ENCODE data around the gene SEMA6A. TPM values are rescaled to one million over a fixed set of nuclear protein-coding genes. Genes with fewer than 3 reads are reported as not detected.

Gene SEMA6A
- polyA plus RNA-seq, 1 of the 3 experiments (the other 2 are of a cell fraction) = 0.18 TPM

- TF ChIP-seq REST (IDR thresholded peaks at IDR 0.05; ENCODE audit: low read depth, low read length) (no peak), TEAD4 (IDR thresholded peaks at IDR 0.05; ENCODE audit: borderline replicate concordance, insufficient read depth) (no peak), FOSL2 (IDR thresholded peaks at IDR 0.05; ENCODE audit: borderline replicate concordance, low read depth) (no peak), CHD2 (IDR thresholded peaks at IDR 0.05; ENCODE audit: low read length, partially characterized antibody) (no peak), MEF2A (IDR thresholded peaks at IDR 0.05; ENCODE audit: borderline replicate concordance, low read depth) (no peak), USF1 (IDR thresholded peaks at IDR 0.05; ENCODE audit: borderline replicate concordance, low read depth) (no peak), SMC3 (IDR thresholded peaks at IDR 0.05; ENCODE audit: low read depth, low read length) (no peak), CTCF (IDR thresholded peaks at IDR 0.05) (no peak), SIN3A (IDR thresholded peaks at IDR 0.05; ENCODE audit: borderline replicate concordance, low read depth, low read length) (no peak), RCOR1 (IDR thresholded peaks at IDR 0.05; ENCODE audit: low read length) (no peak)
These were observed 134.1 kb downstream of the SEMA6A start (continued) for GRCh38 chr5:116440457-116441001.

GRCh38 chr5:116439905-116440304, 134.7 kb downstream of the SEMA6A start:
- no peak for TF ChIP-seq ELF1 (IDR thresholded peaks at IDR 0.05)
- TF ChIP-seq RXRA (IDR thresholded peaks at IDR 0.05; ENCODE audit: borderline replicate concordance, low read depth) = no peak
- TF ChIP-seq FOXM1 (IDR thresholded peaks at IDR 0.05; ENCODE audit: low read depth) = no peak
- TF ChIP-seq GABPA (IDR thresholded peaks at IDR 0.05; ENCODE audit: low read depth) = no peak
- no peak for TF ChIP-seq MAX (IDR thresholded peaks at IDR 0.05; ENCODE audit: low read depth)
- no peak for TF ChIP-seq JUND (IDR thresholded peaks at IDR 0.05)
- no peak for TF ChIP-seq FOSL2 (IDR thresholded peaks at IDR 0.05; ENCODE audit: borderline replicate concordance, low read depth)
- no peak for TF ChIP-seq EZH2phosphoT487 (IDR thresholded peaks at IDR 0.05; ENCODE audit: borderline replicate concordance, low read depth)
- no peak for TF ChIP-seq POLR2AphosphoS5 (IDR thresholded peaks at IDR 0.05; ENCODE audit: low read depth, low read length)
- TF ChIP-seq FOXJ3 (CRISPR knock-in tag; IDR thresholded peaks at IDR 0.05) = no peak
- TF ChIP-seq MEF2A (IDR thresholded peaks at IDR 0.05; ENCODE audit: borderline replicate concordance, low read depth) = no peak
- TF ChIP-seq CTCF (IDR thresholded peaks at IDR 0.05) = no peak
- TF ChIP-seq RAD21 (IDR thresholded peaks at IDR 0.05; ENCODE audit: low read length) = no peak
- no peak for TF ChIP-seq CHD2 (IDR thresholded peaks at IDR 0.05; ENCODE audit: low read length, partially characterized antibody)
- no peak for TF ChIP-seq TCF12 (IDR thresholded peaks at IDR 0.05)
- TF ChIP-seq NRF1 (IDR thresholded peaks at IDR 0.05; ENCODE audit: low read depth, low read length) = no peak
- no peak for DNase-seq
- POLR2A ChIA-PET = no interaction called here
- no peaks in the 10 kb centered on the region for H3K36me3 ChIP-seq (replicated peaks in 1 of 2; ENCODE audit: control insufficient read depth in 1 of 2, insufficient read depth in 2 of 2, low read length in 1 of 2)
- 86% methylated on average over 5 of the region's 5 CpGs for WGBS (ENCODE audit: low lambda C conversion rate)
- H3K9me2 ChIP-seq = no peaks in the 10 kb centered on the region
- H3K4me3 ChIP-seq (ENCODE audit: low read depth in 2 of 2, low read length in 1 of 2) = no peak overlapping the region
- no peaks in the 10 kb centered on the region for H3K9me3 ChIP-seq
- H3K79me2 ChIP-seq (ENCODE audit: insufficient read depth) = no peaks in the 10 kb centered on the region
- H3K27ac ChIP-seq (ENCODE audit: low read depth in 2 of 2, low read length in 1 of 2) = no peak overlapping the region
- H4K20me1 ChIP-seq (ENCODE audit: insufficient read depth) = no peaks in the 10 kb centered on the region
- H3K4me1 ChIP-seq (ENCODE audit: control insufficient read depth in 1 of 2, insufficient read depth in 2 of 2, low read depth in 1 of 2, low read length in 1 of 2) = peaks cover 0 to 42% of the 10 kb centered on the region in 2 experiments; a peak in 2 of 4 replicates
- no peaks in the 10 kb centered on the region for H3K27me3 ChIP-seq (ENCODE audit: insufficient read depth)
- H3F3A ChIP-seq (replicated peaks; ENCODE audit: insufficient read depth) = no peaks in the 10 kb centered on the region
- CTCF ChIA-PET = no interaction called here
- H3K9ac ChIP-seq = no peak overlapping the region
- H3K4me2 ChIP-seq = no peak overlapping the region
- H2AFZ ChIP-seq (ENCODE audit: low read depth) = no peak overlapping the region
